Chondrocyte (in vitro differentiated cells): ENCODE data around the gene RANBP3. TPM values are rescaled to one million over a fixed set of nuclear protein-coding genes. Genes with fewer than 3 reads are reported as not detected.
A peak's percentile ranks its signal among the peaks of the same experiment; 100 is the strongest.

Experiments used
- DNase-seq: peaks from one replicate; pipeline ENCODE4 v3.0.0; 2021; ENCODE audit warnings: mixed read lengths, low spot score
- H3K27ac Mint-ChIP-seq: one replicate; pipeline ENCODE4 v1.8.0; 2021; ENCODE audit warnings: mild to moderate bottlenecking, moderate library complexity, mixed read lengths; ENCODE audit not compliant: unreplicated experiment
- H3K27me3 Mint-ChIP-seq: 2 replicates; pipeline ENCODE4 v1.8.0; 2021; ENCODE audit warnings: low read depth, mixed read lengths
- H3K36me3 Mint-ChIP-seq: 2 replicates; pipeline ENCODE4 v1.8.0; 2021; ENCODE audit warnings: low read depth, mixed read lengths
- H3K4me1 Mint-ChIP-seq: 2 replicates; pipeline ENCODE4 v1.8.0; 2021; ENCODE audit warnings: low read depth, mild to moderate bottlenecking, mixed read lengths
- H3K4me3 Mint-ChIP-seq: one replicate; pipeline ENCODE4 v1.8.0; 2021; ENCODE audit warnings: mild to moderate bottlenecking, moderate library complexity, mixed read lengths; ENCODE audit not compliant: unreplicated experiment
- H3K9me3 Mint-ChIP-seq: 2 replicates; pipeline ENCODE4 v1.8.0; 2021; ENCODE audit warnings: low read depth, mixed read lengths
- CTCF ChIP-seq: fragments of 200-600 bp; sonication (generic); IDR thresholded peaks from 2 replicates; pipeline ENCODE4 v1.5.0; 2021; ENCODE audit warnings: antibody characterized with exemption, mild to moderate bottlenecking, moderate library complexity
- total RNA-seq: library from RNA; stranded (reverse); gene quantifications from 3 replicates; pipeline ENCODE4 v1.2.1, GENCODE V29; 2021

Gene RANBP3
- total RNA-seq, 1 donor from 2014 or later, result 53.5 TPM

- Mint-ChIP-seq H3K36me3 (peaks cover 3% of the 10 kb centered on the region), H3K4me3 (no peak overlapping the region), H3K27me3 (no peaks in the 10 kb centered on the region), H3K27ac (no peak overlapping the region), H3K9me3 (no peaks in the 10 kb centered on the region), H3K4me1 (peaks cover 60% of the 10 kb centered on the region)
- no peak for DNase-seq
- no peak for TF ChIP-seq CTCF
These were observed 28.1 kb downstream of the RANBP3 start for GRCh38 chr19:5949792-5950305.

GRCh38 chr19:5948752-5949564 is 29.0 kb downstream of the RANBP3 start:
- Mint-ChIP-seq H3K4me1 (peaks cover 51% of the 10 kb centered on the region), H3K9me3 (no peaks in the 10 kb centered on the region), H3K27ac (no peak overlapping the region), H3K27me3 (no peaks in the 10 kb centered on the region), H3K4me3 (no peak overlapping the region), H3K36me3 (peaks cover 3% of the 10 kb centered on the region)
- DNase-seq, result no peak
- no peak for TF ChIP-seq CTCF

- peak overlapping the region; percentile 74 for H3K27ac Mint-ChIP-seq
- DNase-seq, result no peak
These were observed 30.5 kb downstream of the RANBP3 start for GRCh38 chr19:5947435-5947834.

GRCh38 chr19:5943623-5944022 is 34.3 kb downstream of the RANBP3 start:
- H3K27me3 Mint-ChIP-seq, result no peaks in the 10 kb centered on the region
- peaks cover 10% of the 10 kb centered on the region for H3K36me3 Mint-ChIP-seq
- no peak for DNase-seq
- H3K4me3 Mint-ChIP-seq, result no peak overlapping the region
- no peaks in the 10 kb centered on the region for H3K9me3 Mint-ChIP-seq
- TF ChIP-seq CTCF, result no peak
- no peak overlapping the region for H3K27ac Mint-ChIP-seq
- H3K4me1 Mint-ChIP-seq, result peaks cover 11% of the 10 kb centered on the region

More at GRCh38 chr19:5947435-5947834, 30.5 kb downstream of the RANBP3 start:
- Mint-ChIP-seq H3K36me3 (peaks cover 3% of the 10 kb centered on the region), H3K9me3 (no peaks in the 10 kb centered on the region), H3K4me3 (no peak overlapping the region), H3K4me1 (peaks cover 36% of the 10 kb centered on the region), H3K27me3 (no peaks in the 10 kb centered on the region)
- no peak for TF ChIP-seq CTCF

GRCh38 chr19:5943045-5943444 is 34.9 kb downstream of the RANBP3 start:
- H3K4me3 Mint-ChIP-seq, result no peak overlapping the region
- H3K9me3 Mint-ChIP-seq, result no peaks in the 10 kb centered on the region
- H3K4me1 Mint-ChIP-seq, result peaks cover 8% of the 10 kb centered on the region
- peaks cover 10% of the 10 kb centered on the region for H3K36me3 Mint-ChIP-seq
- no peak for DNase-seq
- no peak overlapping the region for H3K27ac Mint-ChIP-seq
- no peaks in the 10 kb centered on the region for H3K27me3 Mint-ChIP-seq
- TF ChIP-seq CTCF, result no peak
